Common myeloid progenitor, CD34-positive (primary cell): Measurements from ENCODE around the gene DNAI1.

Source experiments
- CTCF ChIA-PET: fragments of 350-600 bp; sonication (Branson Sonifier 250); formaldehyde crosslinking; loops from one replicate; lab custom pipeline; 2021; ENCODE audit warnings: antibody characterized with exemption; lab: Charles Lee
- POLR2A ChIA-PET: fragments of 350-600 bp; sonication (Branson Sonifier 250); formaldehyde crosslinking; loops from one replicate; lab custom pipeline; 2021; ENCODE audit warnings: antibody characterized with exemption; lab: Charles Lee
- DNase-seq, 3 donors: peaks; one replicate each; pipeline versions ENCODE4 v3.0.0 to v3.0.0-alpha.2; 2013
- H3K27ac ChIP-seq, 2 experiments: 1 replicate in 1 of 2; 2 replicates in 1 of 2; pipeline ENCODE4 v1.7.0; 2013; ENCODE audit warnings: inconsistent platforms in 2 of 2, low read length in 2 of 2, mild to moderate bottlenecking in 2 of 2, low read depth in 1 of 2, moderate library complexity in 1 of 2; ENCODE audit not compliant: severe bottlenecking in 2 of 2, insufficient read depth in 1 of 2, poor library complexity in 1 of 2
- H3K27me3 ChIP-seq, 5 experiments: replicated peaks in 2 of 5; 1 replicate in 3 of 5; 2 replicates in 2 of 5; pipeline versions ENCODE4 v1.6.1 to v1.7.0; 2013; ENCODE audit warnings: low read length in 4 of 5, mild to moderate bottlenecking in 2 of 5, moderate library complexity in 2 of 5, inconsistent platforms in 1 of 5; ENCODE audit not compliant: insufficient read depth in 5 of 5, control insufficient read depth in 4 of 5
- H3K36me3 ChIP-seq, 4 experiments: 1 replicate in 2 of 4; 2 replicates in 2 of 4; pipeline versions ENCODE4 v1.6.1 to v1.7.0; 2013; ENCODE audit warnings: low read length in 3 of 4, control low read depth in 1 of 4, mild to moderate bottlenecking in 1 of 4; ENCODE audit not compliant: control insufficient read depth in 4 of 4, insufficient read depth in 4 of 4
- H3K4me1 ChIP-seq, 4 experiments: 1 replicate in 3 of 4; 2 replicates in 1 of 4; pipeline versions ENCODE4 v1.6.1 to v1.7.1; 2013; ENCODE audit warnings: low read length in 3 of 4, mild to moderate bottlenecking in 3 of 4, control low read depth in 1 of 4, inconsistent platforms in 1 of 4, moderate library complexity in 1 of 4; ENCODE audit not compliant: control insufficient read depth in 4 of 4, insufficient read depth in 4 of 4; ENCODE audit errors: control extremely low read depth in 1 of 4
- H3K4me3 ChIP-seq, 7 experiments: 1 replicate in 4 of 7; 2 replicates in 3 of 7; pipeline versions ENCODE4 v1.5.1 to v1.7.0; 2013; ENCODE audit warnings: mild to moderate bottlenecking in 7 of 7, low read length in 6 of 7, moderate library complexity in 6 of 7, inconsistent platforms in 2 of 7, low read depth in 2 of 7, control low read depth in 1 of 7; ENCODE audit not compliant: insufficient read depth in 4 of 7, control insufficient read depth in 1 of 7; ENCODE audit errors: extremely low read depth in 1 of 7
- H3K9me3 ChIP-seq, 5 experiments: 1 replicate in 4 of 5; 2 replicates in 1 of 5; pipeline versions ENCODE4 v1.6.1 to v1.7.1; 2013; ENCODE audit warnings: low read length in 4 of 5, mild to moderate bottlenecking in 2 of 5, inconsistent platforms in 1 of 5, low read depth in 1 of 5, moderate library complexity in 1 of 5; ENCODE audit not compliant: control insufficient read depth in 4 of 5, insufficient read depth in 2 of 5; ENCODE audit errors: control extremely low read depth in 1 of 5
- WGBS: methylation state at CpG from one replicate; pipeline ENCODE4 v1.1.5; 2013; ENCODE audit not compliant: insufficient coverage; 5-methylcytosine and 5-hydroxymethylcytosine counted together

The DNAI1 gene

GRCh38 chr9:34457266-34458012, 1.2 kb upstream of the DNAI1 start:
- no peaks in the 10 kb centered on the region for H3K9me3 ChIP-seq
- CTCF ChIA-PET, result interaction anchor here (1.1 to 2.3 kb wide), 5 partner anchors 12 to 43 kb away, joined by 3 to 6 read pairs (median 3); no protein-coding TSS in a partner anchor
- no peak for DNase-seq
- POLR2A ChIA-PET, result no interaction called here
- H3K36me3 ChIP-seq, result no peaks in the 10 kb centered on the region
- peaks cover 0 to 5% (median 2%) of the 10 kb centered on the region in 5 experiments for H3K27me3 ChIP-seq
- WGBS, result 44% methylated on average over 40 of the region's 48 CpGs
- H3K27ac ChIP-seq, result no peak overlapping the region
- peak overlapping the region in 6 of 7 experiments; percentile 45 to 82 (median 68) for H3K4me3 ChIP-seq
- peaks cover 0 to 43% (median 30%) of the 10 kb centered on the region in 4 experiments for H3K4me1 ChIP-seq

GRCh38 chr9:34458959-34459340, 345 bp downstream of the DNAI1 start:
- peaks cover 0 to 43% (median 30%) of the 10 kb centered on the region in 4 experiments for H3K4me1 ChIP-seq
- DNase-seq, result no peak
- 29% methylated on average over 11 of the region's 11 CpGs for WGBS
- ChIA-PET POLR2A (no interaction called here), CTCF (interaction anchor here (1.6 kb wide), 2 partner anchors 14 to 20 kb away, joined by 5 to 6 read pairs; no protein-coding TSS in a partner anchor)
- no peak overlapping the region for H3K27ac ChIP-seq
- H3K9me3 ChIP-seq, result no peaks in the 10 kb centered on the region
- H3K4me3 ChIP-seq, result peak overlapping the region in 5 of 7 experiments; percentile 21 to 82 (median 68)
- H3K36me3 ChIP-seq, result no peaks in the 10 kb centered on the region
- H3K27me3 ChIP-seq, result peaks cover 0 to 7% (median 2%) of the 10 kb centered on the region in 5 experiments

- Histone ChIP-seq H3K36me3 (no peaks in the 10 kb centered on the region), H3K27me3 (peaks cover 0 to 7% (median 2%) of the 10 kb centered on the region in 5 experiments), H3K9me3 (no peaks in the 10 kb centered on the region), H3K4me1 (peaks cover 0 to 43% (median 30%) of the 10 kb centered on the region in 4 experiments), H3K27ac (no peak overlapping the region), H3K4me3 (no peak overlapping the region)
- POLR2A ChIA-PET, result no interaction called here
- CTCF ChIA-PET, result interaction anchor here (1.0 to 1.6 kb wide), 3 partner anchors 8 to 21 kb away, joined by 3 to 6 read pairs (median 5); no protein-coding TSS in a partner anchor
- no peak for DNase-seq
- WGBS, result 90% methylated on average over 13 of the region's 14 CpGs
These were observed 751 bp downstream of the DNAI1 start for GRCh38 chr9:34459356-34459755.

GRCh38 chr9:34459941-34460340, 1.3 kb downstream of the DNAI1 start:
- Histone ChIP-seq H3K4me1 (peaks cover 0 to 43% (median 30%) of the 10 kb centered on the region in 4 experiments), H3K27me3 (peaks cover 0 to 7% (median 2%) of the 10 kb centered on the region in 5 experiments), H3K9me3 (no peaks in the 10 kb centered on the region), H3K27ac (no peak overlapping the region), H3K4me3 (no peak overlapping the region), H3K36me3 (no peaks in the 10 kb centered on the region)
- ChIA-PET CTCF (interaction anchor here (1.0 to 1.6 kb wide), 4 partner anchors 9 to 42 kb away, joined by 3 to 6 read pairs (median 4); no protein-coding TSS in a partner anchor), POLR2A (interaction anchor here (1.0 kb wide), 1 partner anchor 16 kb away, joined by 3 read pairs; no protein-coding TSS in a partner anchor)
- DNase-seq, result peak; percentile 9 to 69 (median 62)
- WGBS, result 44% methylated on average over 3 of the region's 3 CpGs

GRCh38 chr9:34463098-34463900, 4.7 kb downstream of the DNAI1 start:
- H3K4me3 ChIP-seq, result no peak overlapping the region
- peak; percentile 14 to 46 (median 33) for DNase-seq
- CTCF ChIA-PET, result interaction anchor here (0.8 to 1.5 kb wide), 4 partner anchors 14 to 48 kb away, joined by 3 to 5 read pairs (median 4); no protein-coding TSS in a partner anchor
- H3K27ac ChIP-seq, result no peak overlapping the region
- POLR2A ChIA-PET, result no interaction called here
- WGBS, result 96% methylated on average over 3 of the region's 5 CpGs
- no peaks in the 10 kb centered on the region for H3K36me3 ChIP-seq
- no peaks in the 10 kb centered on the region for H3K9me3 ChIP-seq
- peaks cover 0 to 10% (median 2%) of the 10 kb centered on the region in 5 experiments for H3K27me3 ChIP-seq
- peaks cover 0 to 16% (median 6%) of the 10 kb centered on the region in 4 experiments for H3K4me1 ChIP-seq

- Histone ChIP-seq H3K4me1 (peaks cover 0 to 13% (median 3%) of the 10 kb centered on the region in 4 experiments), H3K9me3 (no peaks in the 10 kb centered on the region), H3K36me3 (no peaks in the 10 kb centered on the region), H3K4me3 (no peak overlapping the region), H3K27me3 (peaks cover 0 to 10% (median 2%) of the 10 kb centered on the region in 5 experiments), H3K27ac (no peak overlapping the region)
- ChIA-PET CTCF (interaction anchor here (1.0 to 1.5 kb wide), 3 partner anchors 14 to 48 kb away, joined by 3 to 5 read pairs (median 4); no protein-coding TSS in a partner anchor), POLR2A (no interaction called here)
- 92% methylated on average over 2 of the region's 2 CpGs for WGBS
- no peak for DNase-seq
These were observed 5.3 kb downstream of the DNAI1 start for GRCh38 chr9:34463901-34464232.
